SK-N-SH treated with all-trans-retinoic acid at 6 μM for 48 hours (cell line): ENCODE measurements around the gene PKDREJ.

Experiments used
- ATAC-seq: fragments of 200-7000 bp; cut with Tn5 transposase; 3 replicates; pipeline ENCODE4 v1.9.1; 2020; ENCODE audit warnings: mild to moderate bottlenecking, moderate library complexity
- ARNTL ChIP-seq: fragments of 450-650 bp; formaldehyde crosslinking; IDR thresholded peaks from 2 replicates; pipeline ENCODE4 v1.5.0; 2020; ENCODE audit warnings: low read depth, mild to moderate bottlenecking, moderate library complexity, borderline replicate concordance
- BACH2 ChIP-seq: fragments of 250-450 bp; sonication (Bioruptor Pico); IDR thresholded peaks from 2 replicates; pipeline ENCODE4 v1.9.0; 2021; ENCODE audit warnings: mild to moderate bottlenecking, borderline replicate concordance
- CREB5 ChIP-seq: fragments of 250-450 bp; sonication (Bioruptor Pico); IDR thresholded peaks from 2 replicates; pipeline ENCODE4 v1.5.1; 2020; ENCODE audit warnings: low read depth, mild to moderate bottlenecking, moderate library complexity
- CSDC2 ChIP-seq: fragments of 250-450 bp; sonication (Bioruptor Pico); IDR thresholded peaks from 2 replicates; pipeline ENCODE4 v1.5.0; 2020; ENCODE audit warnings: mild to moderate bottlenecking, moderate library complexity
- CSRNP3 ChIP-seq: fragments of 250-450 bp; sonication (Bioruptor Pico); IDR thresholded peaks from 2 replicates; pipeline ENCODE4 v1.5.1; 2021; ENCODE audit warnings: mild to moderate bottlenecking, moderate library complexity
- ESRRG ChIP-seq: fragments of 250-450 bp; sonication (Bioruptor Pico); IDR thresholded peaks from 2 replicates; pipeline ENCODE4 v1.6.1; 2021; ENCODE audit warnings: mild to moderate bottlenecking
- GLIS3 ChIP-seq: fragments of 250-450 bp; sonication (Bioruptor Pico); IDR thresholded peaks from 2 replicates; pipeline ENCODE4 v1.5.0; 2020; ENCODE audit warnings: mild to moderate bottlenecking, moderate library complexity
- ISL1 ChIP-seq: fragments of 250-450 bp; sonication (Bioruptor Pico); IDR thresholded peaks from 2 replicates; pipeline ENCODE4 v2.1.2; 2022; ENCODE audit warnings: mild to moderate bottlenecking, moderate library complexity
- OSR1 ChIP-seq: fragments of 250-450 bp; sonication (Bioruptor Pico); IDR thresholded peaks from 2 replicates; pipeline ENCODE4 v1.8.0; 2022; ENCODE audit warnings: moderate library complexity, mild to moderate bottlenecking, inconsistent platforms
- PATZ1 ChIP-seq: fragments of 250-450 bp; sonication (Bioruptor Pico); IDR thresholded peaks from 2 replicates; pipeline ENCODE4 v1.8.0; 2020; ENCODE audit warnings: mild to moderate bottlenecking, moderate library complexity, borderline replicate concordance
- POU6F1 ChIP-seq: fragments of 250-450 bp; sonication (Bioruptor Pico); IDR thresholded peaks from 2 replicates; pipeline ENCODE4 v1.8.0; 2021; ENCODE audit warnings: low read depth, mild to moderate bottlenecking, moderate library complexity, borderline replicate concordance
- PPARA ChIP-seq: fragments of 250-450 bp; sonication (Bioruptor Pico); IDR thresholded peaks from 2 replicates; pipeline ENCODE4 v1.5.0; 2020; ENCODE audit warnings: mild to moderate bottlenecking, borderline replicate concordance
- RARB ChIP-seq: fragments of 250-450 bp; sonication (Bioruptor Pico); IDR thresholded peaks from 2 replicates; pipeline ENCODE4 v1.8.0; 2021; ENCODE audit warnings: mild to moderate bottlenecking, moderate library complexity
- TCF4 ChIP-seq: fragments of 250-450 bp; sonication (Bioruptor Pico); IDR thresholded peaks from 2 replicates; pipeline ENCODE4 v1.8.0; 2021; ENCODE audit warnings: mild to moderate bottlenecking, moderate library complexity, borderline replicate concordance
- TOX ChIP-seq: fragments of 250-450 bp; sonication (Bioruptor Pico); IDR thresholded peaks from 2 replicates; pipeline ENCODE4 v1.8.0; 2021; ENCODE audit warnings: mild to moderate bottlenecking, moderate library complexity, borderline replicate concordance
- TSHZ2 ChIP-seq: fragments of 250-450 bp; sonication (Bioruptor Pico); IDR thresholded peaks from 2 replicates; pipeline ENCODE4 v1.5.0; 2020; ENCODE audit warnings: mild to moderate bottlenecking, moderate library complexity
- ZC3H10 ChIP-seq: fragments of 250-450 bp; sonication (Bioruptor Pico); IDR thresholded peaks from 2 replicates; pipeline ENCODE4 v1.5.1; 2021; ENCODE audit warnings: mild to moderate bottlenecking, moderate library complexity
- ZFP3 ChIP-seq: fragments of 250-450 bp; sonication (Bioruptor Pico); IDR thresholded peaks from 2 replicates; pipeline ENCODE4 v1.5.0; 2020; ENCODE audit warnings: mild to moderate bottlenecking, moderate library complexity
- ZFP30 ChIP-seq: fragments of 450-650 bp; formaldehyde crosslinking; IDR thresholded peaks from 2 replicates; pipeline ENCODE4 v1.5.0; 2022; ENCODE audit warnings: mild to moderate bottlenecking, moderate library complexity
- ZNF70 ChIP-seq: fragments of 450-650 bp; formaldehyde crosslinking; IDR thresholded peaks from 2 replicates; pipeline ENCODE4 v1.5.0; 2020; ENCODE audit warnings: mild to moderate bottlenecking, moderate library complexity
- ZNF8 ChIP-seq: fragments of 450-650 bp; formaldehyde crosslinking; IDR thresholded peaks from 2 replicates; pipeline ENCODE4 v1.5.0; 2020; ENCODE audit warnings: mild to moderate bottlenecking, moderate library complexity

PKDREJ gene

GRCh38 chr22:46280999-46281623 lies 18.0 kb upstream of the PKDREJ start (continued):
- TF ChIP-seq CREB5 (CRISPR knock-in tag) (no peak), ZNF8 (no peak)

GRCh38 chr22:46280063-46280817 lies 17.1 kb upstream of the PKDREJ start:
- TF ChIP-seq CREB5 (CRISPR knock-in tag): no peak
- TF ChIP-seq PATZ1 (CRISPR knock-in tag): no peak
- no peak for TF ChIP-seq ARNTL (CRISPR knock-in tag)
- no peak for TF ChIP-seq ZNF70 (CRISPR knock-in tag)
- TF ChIP-seq ZNF8: no peak
- TF ChIP-seq ZC3H10 (CRISPR knock-in tag): no peak
- no peak for TF ChIP-seq GLIS3 (CRISPR knock-in tag)
- TF ChIP-seq ZFP30 (CRISPR knock-in tag): no peak
- TF ChIP-seq CSDC2 (CRISPR knock-in tag): no peak
- no peak for TF ChIP-seq TOX (CRISPR knock-in tag)
- no peak for TF ChIP-seq ZFP3 (CRISPR knock-in tag)
- TF ChIP-seq CSRNP3 (CRISPR knock-in tag): no peak
- TF ChIP-seq ESRRG (CRISPR knock-in tag): no peak
- no peak for TF ChIP-seq OSR1 (CRISPR knock-in tag)
- no peak for TF ChIP-seq ISL1 (CRISPR knock-in tag)
- no peak for TF ChIP-seq RARB
- no peak for TF ChIP-seq TCF4 (CRISPR knock-in tag)
- no peak for TF ChIP-seq BACH2 (CRISPR knock-in tag)
- no peak for TF ChIP-seq TSHZ2 (CRISPR knock-in tag)
- no peak for ATAC-seq

GRCh38 chr22:46278656-46279645 lies 15.8 kb upstream of the PKDREJ start:
- ATAC-seq: no peak
- TF ChIP-seq PPARA (CRISPR knock-in tag) (no peak), OSR1 (CRISPR knock-in tag) (no peak), PATZ1 (CRISPR knock-in tag) (no peak), ESRRG (CRISPR knock-in tag) (no peak), ZFP30 (CRISPR knock-in tag) (no peak), RARB (no peak), ARNTL (CRISPR knock-in tag) (no peak), POU6F1 (CRISPR knock-in tag) (no peak)
